ENCODE measurements around the gene ARPC5.

ARPC5 gene

DNA sequence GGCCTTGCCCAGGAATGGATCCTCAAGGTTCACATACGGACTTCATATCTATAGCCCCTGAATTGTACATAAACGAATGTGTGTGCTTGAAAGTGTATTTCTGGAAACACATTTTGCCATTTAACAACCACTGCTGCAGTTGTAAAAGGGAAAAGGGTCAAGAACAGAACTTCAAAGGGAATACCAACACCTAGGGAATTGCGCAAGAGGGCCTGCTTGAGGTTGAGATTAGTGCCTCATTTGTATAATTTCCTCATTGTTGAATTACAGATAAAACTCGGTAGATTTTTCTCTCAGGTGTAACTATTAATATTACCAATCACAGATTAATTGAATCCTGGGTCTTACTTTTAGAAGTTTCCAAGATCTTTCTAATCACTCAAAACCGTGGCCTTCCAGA lies 51.4 kb downstream of the ARPC5 start:
- no peak for DNase-seq

DNA sequence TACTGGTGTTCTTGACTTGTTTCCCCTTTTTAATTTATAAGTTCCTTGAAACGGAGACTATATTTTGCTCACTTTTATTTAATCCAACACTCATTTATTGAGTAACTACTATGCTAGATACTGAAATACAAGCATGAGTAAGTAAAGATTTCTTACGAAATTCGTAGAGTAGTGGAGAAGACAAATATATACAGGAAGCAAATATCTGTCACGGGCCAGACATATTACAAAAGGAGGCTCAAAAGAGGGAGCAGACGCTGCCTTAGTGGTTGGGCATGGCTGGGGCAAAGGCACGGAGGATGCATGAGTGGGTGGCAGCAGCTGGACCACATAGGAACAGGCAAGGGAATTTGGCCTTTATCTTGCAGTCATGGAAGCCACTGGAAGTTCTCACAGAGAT lies 52.1 kb downstream of the ARPC5 start:
- DNase-seq: peak; percentile 54

DNA sequence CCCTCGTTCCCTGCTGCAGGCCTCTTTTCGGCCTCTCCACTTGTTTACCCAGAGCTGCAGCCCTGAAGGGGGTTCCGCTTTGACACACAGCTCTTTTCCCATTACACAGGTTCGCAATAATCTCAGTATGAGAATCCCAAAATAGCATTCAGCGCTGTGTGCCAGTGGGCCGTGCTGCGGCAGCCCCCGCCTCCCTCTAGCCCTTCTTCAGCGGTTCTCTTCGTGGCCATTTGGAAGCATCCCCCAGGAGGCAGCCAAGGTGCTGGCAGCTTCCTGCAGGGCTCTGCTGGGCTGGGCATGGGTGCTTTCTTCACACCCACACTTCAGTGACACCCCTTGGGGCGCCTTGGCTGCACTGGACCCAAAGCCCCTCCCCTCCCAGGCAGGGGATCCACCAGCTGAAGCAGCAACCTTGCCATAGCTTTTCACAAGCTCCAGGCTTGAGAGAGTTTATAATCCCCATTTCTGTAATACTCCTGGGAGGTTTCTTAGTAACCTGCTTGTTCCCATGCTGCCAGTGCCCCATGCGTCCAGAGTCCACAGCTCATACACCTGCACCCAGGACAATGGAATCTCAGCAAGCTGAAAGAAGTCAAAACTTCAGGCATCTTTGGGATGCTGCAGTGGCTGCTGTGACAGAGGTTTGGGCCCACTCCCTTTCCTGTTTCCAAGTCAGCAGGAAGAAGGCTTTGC lies 53.4 kb downstream of the ARPC5 start:
- DNase-seq: no peak

DNA sequence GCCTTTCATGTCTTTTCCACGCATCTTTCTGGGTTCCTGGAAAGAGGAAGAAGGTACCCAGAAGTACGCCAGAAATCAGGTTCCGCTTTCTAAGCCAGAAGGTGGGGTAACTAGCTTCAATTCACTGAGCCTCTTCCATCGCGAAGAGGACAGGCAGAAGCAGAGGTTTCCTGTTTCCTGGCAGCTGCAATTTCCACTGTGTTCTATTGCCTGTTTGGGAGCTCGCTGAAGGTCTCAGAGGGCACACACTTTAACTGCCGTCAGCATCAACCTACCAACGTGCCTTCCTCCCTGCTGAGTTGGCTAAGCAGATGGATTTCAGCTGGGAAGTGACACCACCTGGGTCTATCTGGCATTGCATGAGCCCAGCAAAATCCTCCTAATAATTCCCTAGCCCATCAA lies 55.3 kb downstream of the ARPC5 start:
- peak; percentile 60 for DNase-seq

DNA sequence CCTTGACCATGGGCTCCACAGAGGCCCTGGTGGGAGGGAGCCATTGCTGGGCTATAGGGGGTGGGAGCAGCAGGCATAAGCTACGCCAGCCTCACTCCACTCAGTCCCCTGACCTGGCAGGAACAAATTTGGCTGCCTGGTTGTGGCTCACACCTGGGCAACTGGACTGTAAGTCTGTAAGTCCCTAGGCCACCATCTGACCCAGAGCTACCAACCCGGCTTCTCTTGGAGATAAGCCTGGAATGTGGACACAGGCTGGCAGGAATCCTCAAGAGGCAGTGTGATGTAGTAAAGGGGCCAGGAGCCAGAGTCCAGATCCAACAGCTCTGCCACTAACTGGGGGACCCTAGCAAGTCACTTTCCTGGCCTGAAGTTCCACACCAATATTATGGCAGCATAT lies 56.7 kb downstream of the ARPC5 start:
- no peak for DNase-seq

DNA sequence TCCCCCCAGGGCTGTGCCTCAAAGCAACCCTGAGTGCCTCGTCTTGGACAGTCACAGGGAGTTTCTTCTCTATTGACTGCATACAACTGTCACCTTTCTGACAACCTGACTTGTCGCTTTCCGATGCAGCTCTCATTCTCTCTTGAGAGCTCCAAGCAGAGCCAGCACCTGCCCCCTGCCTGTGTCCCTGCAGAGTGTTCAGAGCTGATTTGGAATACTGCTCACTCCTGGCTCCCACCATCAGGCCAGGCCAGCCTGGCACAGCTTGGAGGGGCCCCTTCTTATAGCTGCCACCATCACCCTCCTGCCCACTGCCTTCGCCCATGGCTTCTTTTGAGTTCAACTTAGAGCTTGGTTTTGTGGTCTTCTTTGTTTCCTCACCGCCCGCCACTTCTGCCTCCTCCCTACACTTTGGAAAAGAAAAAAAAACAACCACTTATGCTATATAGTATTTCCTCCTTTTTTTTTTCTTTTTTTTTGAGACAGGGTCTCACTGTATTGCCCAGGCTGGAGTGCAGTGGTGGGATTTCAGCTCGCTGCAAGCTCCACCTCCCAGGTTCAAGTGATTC lies 57.6 kb downstream of the ARPC5 start:
- DNase-seq: no peak

DNA sequence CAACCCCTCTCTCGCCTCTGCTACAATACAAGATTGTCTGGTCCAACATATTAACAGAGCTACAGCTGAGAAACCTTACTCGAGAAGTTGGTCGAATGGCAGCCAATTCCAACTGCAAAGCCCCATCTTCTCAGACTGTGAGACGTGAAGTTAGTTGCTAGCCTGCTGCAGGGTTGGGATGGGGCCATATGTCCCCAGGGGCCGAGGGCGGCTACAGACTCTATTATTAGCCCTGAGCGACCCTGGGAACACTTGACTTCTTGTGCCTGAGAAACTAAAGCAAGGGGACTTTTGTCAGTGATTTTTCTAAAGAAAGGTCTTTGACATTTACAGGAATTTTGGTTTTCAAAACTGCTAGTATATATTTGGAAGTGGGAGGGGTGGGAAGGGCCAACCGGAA lies 59.0 kb downstream of the ARPC5 start:
- DNase-seq: no peak

DNA sequence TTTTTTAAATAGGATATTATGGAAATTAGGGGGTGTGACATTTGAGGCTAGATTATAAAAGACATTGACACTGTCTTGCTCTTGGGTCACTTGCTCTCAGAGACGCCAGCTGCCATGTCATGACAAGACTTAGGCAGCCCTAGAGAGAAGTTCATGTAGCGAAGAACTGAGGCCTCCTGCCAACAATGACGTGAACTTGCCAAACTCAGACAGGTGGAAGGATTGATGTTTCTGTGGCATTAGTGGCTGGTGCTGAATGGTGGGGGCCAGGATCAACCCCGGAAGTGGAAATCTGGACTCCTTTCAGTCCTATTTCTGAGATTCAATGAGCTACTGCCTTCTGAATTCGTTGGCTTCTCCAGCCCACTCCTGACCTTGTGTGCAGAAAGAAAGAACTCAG lies 60.0 kb downstream of the ARPC5 start:
- no peak for DNase-seq

DNA sequence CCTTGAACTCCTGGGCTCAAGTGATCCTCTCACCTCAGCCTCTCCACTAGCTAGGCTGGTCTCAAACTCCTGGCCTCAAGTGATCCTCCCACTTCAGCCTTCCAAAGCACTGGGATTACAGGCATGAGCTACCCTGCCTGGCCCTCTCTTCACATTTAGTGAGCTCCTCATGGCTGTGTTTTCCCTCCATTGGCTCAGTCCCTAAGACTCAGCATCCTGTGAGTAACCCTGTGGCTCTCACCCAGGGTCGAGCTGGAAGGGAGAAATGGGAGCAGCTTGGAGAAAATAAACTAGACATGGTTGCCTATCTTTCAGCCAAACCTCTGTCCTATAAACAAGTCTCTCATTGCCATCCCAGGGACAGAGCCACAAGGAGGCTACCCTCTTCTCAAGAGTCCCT lies 62.9 kb downstream of the ARPC5 start:
- DNase-seq: no peak

DNA sequence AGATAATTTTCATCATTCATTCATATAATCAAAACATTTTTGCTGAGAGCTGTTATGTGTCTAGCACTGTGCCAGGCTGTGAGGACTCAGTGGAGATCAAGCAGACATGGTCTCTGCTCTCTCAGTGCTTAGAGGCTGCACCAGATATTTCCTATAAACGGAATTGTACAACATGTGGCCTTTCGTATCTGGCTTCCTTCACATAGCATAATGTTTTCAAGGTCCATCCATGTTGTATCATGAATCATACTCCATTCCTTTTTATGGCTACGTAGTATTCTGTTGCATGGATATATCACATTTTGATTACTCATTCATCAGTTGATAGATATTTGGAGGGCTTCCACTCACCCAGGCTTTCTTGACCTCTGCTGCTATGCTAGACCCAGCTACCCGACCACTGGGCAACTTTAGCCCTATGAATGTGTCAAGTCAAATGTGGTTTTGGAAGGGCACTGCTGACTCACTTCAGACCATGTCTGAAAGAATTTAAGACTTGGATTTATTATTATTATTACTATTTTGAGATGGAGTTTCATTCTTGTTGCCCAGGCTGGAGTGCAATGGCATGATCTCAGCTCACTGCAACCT lies 63.8 kb downstream of the ARPC5 start:
- DNase-seq: no peak
